ENCODE results near the gene CCR2. TPM values are rescaled to one million over a fixed set of nuclear protein-coding genes. Genes with fewer than 3 reads are reported as not detected.

CCR2 gene
- total RNA-seq, 3 donors from 2014 or later: 1.3 to 2.2 (median 2.0) TPM

DNA sequence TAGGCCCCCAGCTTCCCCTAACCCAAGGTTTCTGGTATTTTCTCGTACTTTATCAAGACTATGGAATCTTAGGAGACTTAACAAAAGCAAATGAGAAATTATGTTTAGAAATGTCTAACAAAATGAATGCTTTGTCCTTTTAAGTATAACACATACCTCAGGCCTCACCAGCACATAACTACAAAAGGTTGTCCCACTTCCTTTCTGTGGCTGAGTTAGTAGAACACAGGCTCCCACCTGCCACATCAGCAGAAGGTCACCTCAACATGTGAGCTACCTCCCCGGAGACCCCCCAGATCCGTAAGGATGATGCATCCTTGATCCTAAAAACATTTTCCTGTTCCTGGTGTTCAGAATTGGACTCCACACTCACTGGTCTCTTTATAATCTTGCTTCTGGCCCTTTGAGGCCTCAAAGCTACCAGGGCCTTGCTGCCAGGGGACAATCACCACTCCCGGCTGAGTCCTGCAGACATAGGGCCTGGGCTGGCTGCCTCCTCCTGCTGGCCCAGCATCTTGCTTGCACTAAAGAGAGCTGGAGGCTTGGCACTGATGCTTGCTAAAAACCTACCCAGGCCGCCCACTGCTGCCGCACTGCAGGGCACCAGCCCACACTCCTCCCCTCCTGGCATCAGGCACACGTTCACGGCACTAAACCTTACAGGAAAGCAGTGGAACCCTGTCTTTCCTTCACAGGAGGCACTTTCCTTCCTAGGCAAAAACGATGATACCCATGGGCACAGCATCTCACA, 56.0 kb downstream of the CCR2 start:
- Histone ChIP-seq H3K9me3 (no peaks in the 10 kb centered on the region), H3K27ac (no peak overlapping the region), H3K4me1 (no peaks in the 10 kb centered on the region), H3K27me3 (peaks cover 0 to 7% of the 10 kb centered on the region in 2 donors), H3K4me3 (no peak overlapping the region), H3K36me3 (no peaks in the 10 kb centered on the region)
- DNase-seq (ENCODE audit: low spot score in 2 of 2): no peak
- TF ChIP-seq, protein P1, sequence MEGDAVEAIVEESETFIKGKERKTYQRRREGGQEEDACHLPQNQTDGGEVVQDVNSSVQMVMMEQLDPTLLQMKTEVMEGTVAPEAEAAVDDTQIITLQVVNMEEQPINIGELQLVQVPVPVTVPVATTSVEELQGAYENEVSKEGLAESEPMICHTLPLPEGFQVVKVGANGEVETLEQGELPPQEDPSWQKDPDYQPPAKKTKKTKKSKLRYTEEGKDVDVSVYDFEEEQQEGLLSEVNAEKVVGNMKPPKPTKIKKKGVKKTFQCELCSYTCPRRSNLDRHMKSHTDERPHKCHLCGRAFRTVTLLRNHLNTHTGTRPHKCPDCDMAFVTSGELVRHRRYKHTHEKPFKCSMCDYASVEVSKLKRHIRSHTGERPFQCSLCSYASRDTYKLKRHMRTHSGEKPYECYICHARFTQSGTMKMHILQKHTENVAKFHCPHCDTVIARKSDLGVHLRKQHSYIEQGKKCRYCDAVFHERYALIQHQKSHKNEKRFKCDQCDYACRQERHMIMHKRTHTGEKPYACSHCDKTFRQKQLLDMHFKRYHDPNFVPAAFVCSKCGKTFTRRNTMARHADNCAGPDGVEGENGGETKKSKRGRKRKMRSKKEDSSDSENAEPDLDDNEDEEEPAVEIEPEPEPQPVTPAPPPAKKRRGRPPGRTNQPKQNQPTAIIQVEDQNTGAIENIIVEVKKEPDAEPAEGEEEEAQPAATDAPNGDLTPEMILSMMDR (IDR thresholded peaks at IDR 0.05): no peak
- TF ChIP-seq POLR2A (IDR thresholded peaks at IDR 0.05): no peak
- TF ChIP-seq POLR2AphosphoS5 (IDR thresholded peaks at IDR 0.05): no peak
- intact Hi-C loops (cut with DNase I; ENCODE audit: low total_unique reads): no loop called here

Other genes with a start within 250 kb of the CCR2 start
- 10 to 100 TPM in 1 of 3 donors, 1 to 10 TPM in 2; 4.3 to 15.0 (median 9.2) TPM for gene CCR1, start 145.8 kb upstream of the CCR2 start, total RNA-seq
- gene CCR3, start 111.7 kb upstream of the CCR2 start, total RNA-seq: not detected
- gene CCR5, start 16.8 kb downstream of the CCR2 start, total RNA-seq: under 1 TPM; 0.73 to 0.98 (median 0.96) TPM
- 1 to 10 TPM; 3.8 to 9.2 (median 4.1) TPM for gene CCRL2, start 53.1 kb downstream of the CCR2 start, total RNA-seq
- gene LTF, start 110.8 kb downstream of the CCR2 start, total RNA-seq: 100 to 1,000 TPM in 2 of 3 donors, 10 to 100 TPM in 1; 78.7 to 282 (median 190) TPM
- gene RTP3, start 143.9 kb downstream of the CCR2 start, total RNA-seq: not detected
- 10 to 100 TPM in 1 of 3 donors, 1 to 10 TPM in 2; 1.5 to 13.8 (median 2.0) TPM for gene LRRC2, start 212.2 kb downstream of the CCR2 start, total RNA-seq